Ascending aorta (tissue), 2 donors: ENCODE results near the gene RTRAF. TPM values are rescaled to one million over a fixed set of nuclear protein-coding genes. Genes with fewer than 3 reads are reported as not detected.

Experiments
- DNase-seq, 2 donors: peaks; one replicate each; pipeline ENCODE4 v3.0.0-alpha.2; 2019; ENCODE audit warnings: low spot score in 2 of 2
- H3K27ac ChIP-seq, 2 donors: fragments of 200-600 bp; sonication (generic); one replicate each; pipeline ENCODE4 v1.5.1; 2016 to 2017; ENCODE audit warnings: mild to moderate bottlenecking in 1 of 2
- H3K27me3 ChIP-seq: fragments of 200-600 bp; sonication (generic); one replicate; pipeline ENCODE4 v1.5.1; 2017
- H3K36me3 ChIP-seq, 2 donors: fragments of 200-600 bp; sonication (generic); one replicate each; pipeline ENCODE4 v1.5.1; 2016
- H3K4me1 ChIP-seq, 2 donors: fragments of 200-600 bp; sonication (generic); one replicate each; pipeline ENCODE4 v1.5.1; 2016 to 2017; ENCODE audit warnings: mild to moderate bottlenecking in 1 of 2
- H3K4me3 ChIP-seq, 2 donors: fragments of 200-600 bp; sonication (generic); one replicate each; pipeline ENCODE4 v1.5.1; 2016 to 2017; ENCODE audit warnings: mild to moderate bottlenecking in 1 of 2
- H3K9me3 ChIP-seq, 2 donors: fragments of 200-600 bp; sonication (generic); one replicate each; pipeline ENCODE4 v1.5.1; 2016
- CTCF ChIP-seq, 3 experiments: fragments of 200-600 bp in 2 of 3; fragments of 450-650 bp in 1 of 3; sonication (generic) in 2 of 3; IDR thresholded peaks; one replicate each; pipeline ENCODE4 v1.5.1; 2016 to 2019; ENCODE audit warnings: antibody characterized with exemption in 3 of 3, mild to moderate bottlenecking in 1 of 3, moderate library complexity in 1 of 3
- intact Hi-C: fragments of 100-400 bp; cut with DNase I; formaldehyde crosslinking; loops from one replicate; pipeline ENCODE4 v1.15.1; 2023
- total RNA-seq: library from RNA; depleted of rRNA; stranded (reverse); fragments of >200 nt; gene quantifications from one replicate; pipeline ENCODE4 v1.1.0, GENCODE V29; 2016

The RTRAF gene
- total RNA-seq, 1 donor from 2014 or later, result 15.3 TPM

GRCh38 chr14:51978681-51979085 lies 10.7 kb upstream of the RTRAF start:
- DNase-seq, result no peak
- Histone ChIP-seq H3K4me1 (peaks cover 0 to 2% of the 10 kb centered on the region in 2 donors), H3K4me3 (no peak overlapping the region), H3K27me3 (no peaks in the 10 kb centered on the region), H3K36me3 (no peaks in the 10 kb centered on the region), H3K9me3 (no peaks in the 10 kb centered on the region), H3K27ac (peak overlapping the region in 1 of 2 donors; percentile 32)
- no peak for TF ChIP-seq CTCF (IDR thresholded peaks at IDR 0.05)
- intact Hi-C loops, result no loop called here

- Histone ChIP-seq H3K27me3 (no peaks in the 10 kb centered on the region), H3K9me3 (no peaks in the 10 kb centered on the region), H3K36me3 (no peaks in the 10 kb centered on the region), H3K4me1 (peaks cover 0 to 2% of the 10 kb centered on the region in 2 donors), H3K4me3 (peak overlapping the region in 1 of 2 donors; percentile 2), H3K27ac (peak overlapping the region in 1 of 2 donors; percentile 32)
- intact Hi-C loops, result no loop called here
- DNase-seq, result peak in 1 of 2 donors; percentile 89
- TF ChIP-seq CTCF (IDR thresholded peaks at IDR 0.05), result peak; percentile 49 to 90 (median 90)
These were observed 10.1 kb upstream of the RTRAF start for GRCh38 chr14:51979088-51979709.

GRCh38 chr14:51981218-51981854 lies 8.0 kb upstream of the RTRAF start:
- intact Hi-C loops, result no loop called here
- Histone ChIP-seq H3K27me3 (no peaks in the 10 kb centered on the region), H3K9me3 (no peaks in the 10 kb centered on the region), H3K4me1 (peaks cover 0 to 2% of the 10 kb centered on the region in 2 donors), H3K36me3 (no peaks in the 10 kb centered on the region), H3K4me3 (no peak overlapping the region), H3K27ac (no peak overlapping the region)
- TF ChIP-seq CTCF (IDR thresholded peaks at IDR 0.05), result no peak
- no peak for DNase-seq

- Histone ChIP-seq H3K9me3 (no peaks in the 10 kb centered on the region), H3K4me3 (peak overlapping the region in 1 of 2 donors; percentile 89), H3K27me3 (no peaks in the 10 kb centered on the region), H3K27ac (peak overlapping the region in 1 of 2 donors; percentile 94), H3K36me3 (peaks cover 6 to 17% of the 10 kb centered on the region in 2 donors), H3K4me1 (peaks cover 0 to 3% of the 10 kb centered on the region in 2 donors)
- intact Hi-C loops, result loop anchor here (2.0 to 5.0 kb wide), 3 partner anchors 45 to 336 kb away; partner anchors contain the start of genes FRMD6 and NID2
- DNase-seq, result no peak
- no peak for TF ChIP-seq CTCF (IDR thresholded peaks at IDR 0.05)
These were observed 1.1 kb upstream of the RTRAF start for GRCh38 chr14:51988221-51988620.

GRCh38 chr14:51990488-51990887 lies 1.1 kb downstream of the RTRAF start:
- Histone ChIP-seq H3K9me3 (no peaks in the 10 kb centered on the region), H3K27me3 (no peaks in the 10 kb centered on the region), H3K27ac (no peak overlapping the region), H3K36me3 (peaks cover 17 to 22% of the 10 kb centered on the region in 2 donors), H3K4me1 (peaks cover 0 to 3% of the 10 kb centered on the region in 2 donors), H3K4me3 (peak overlapping the region; percentile 89 to 94)
- DNase-seq, result no peak
- intact Hi-C loops, result loop anchor here (5.0 kb wide), 1 partner anchor 562 kb away; the partner anchor contains the start of genes GPR137C and TXNDC16
- TF ChIP-seq CTCF (IDR thresholded peaks at IDR 0.05), result no peak
